Right renal cortex interstitium (tissue), 3 donors: ENCODE results near the gene ASIP. TPM values are rescaled to one million over a fixed set of nuclear protein-coding genes. Genes with fewer than 3 reads are reported as not detected.
"Not testable (repeated sequence)": the region's sequence is repeated elsewhere in the genome, so short reads cannot be mapped to it uniquely, and the experiment has no call there.

Experiments
- DNase-seq, 3 donors: peaks; one replicate each; pipeline ENCODE4 v3.0.0-alpha.2; 2013; ENCODE audit warnings: low read depth in 3 of 3, low spot score in 2 of 3
- polyA plus RNA-seq, 3 donors: library from polyadenylated mRNA; unstranded; fragments of 120-200 nt; gene quantifications; one replicate each; pipeline ENCODE4 v1.2.1, GENCODE V29; 2013; ENCODE audit not compliant: insufficient read length in 3 of 3

Gene ASIP
- polyA plus RNA-seq, 3 donors = 0.23 to 0.28 (median 0.28) TPM

GRCh38 chr20:34242015-34242414 is 792 bp downstream of the ASIP start:
- DNase-seq = not testable (repeated sequence)

- no peak for DNase-seq
These were observed 1.7 kb downstream of the ASIP start for GRCh38 chr20:34242879-34243278.

- no peak for DNase-seq
These were observed 2.2 kb downstream of the ASIP start for GRCh38 chr20:34243377-34243776.

- no peak for DNase-seq
These were observed 5.0 kb downstream of the ASIP start for GRCh38 chr20:34246126-34246626.

- DNase-seq = no peak
These were observed 8.1 kb downstream of the ASIP start for GRCh38 chr20:34249291-34249690.

- DNase-seq = no peak
These were observed 8.8 kb downstream of the ASIP start for GRCh38 chr20:34250005-34250404.

- no peak for DNase-seq
These were observed 10.4 kb downstream of the ASIP start for GRCh38 chr20:34251619-34252018.

- not testable (repeated sequence) for DNase-seq
These were observed 11.3 kb downstream of the ASIP start for GRCh38 chr20:34252431-34253086.

GRCh38 chr20:34254979-34255378 is 13.8 kb downstream of the ASIP start:
- DNase-seq = no peak

GRCh38 chr20:34256629-34257124 is 15.5 kb downstream of the ASIP start:
- no peak for DNase-seq

GRCh38 chr20:34260208-34260942 is 19.2 kb downstream of the ASIP start:
- no peak for DNase-seq

GRCh38 chr20:34262488-34263288 is 21.5 kb downstream of the ASIP start:
- DNase-seq = no peak

- DNase-seq = not testable (repeated sequence)
These were observed 22.2 kb downstream of the ASIP start for GRCh38 chr20:34263468-34263867.

- DNase-seq = no peak
These were observed 22.9 kb downstream of the ASIP start for GRCh38 chr20:34264141-34264540.

GRCh38 chr20:34268145-34268544 is 26.9 kb downstream of the ASIP start:
- DNase-seq = no peak

GRCh38 chr20:34268851-34269636 is 27.8 kb downstream of the ASIP start:
- no peak for DNase-seq

- no peak for DNase-seq
These were observed 28.9 kb downstream of the ASIP start for GRCh38 chr20:34269996-34270627.

GRCh38 chr20:34271956-34272355 is 30.7 kb downstream of the ASIP start:
- DNase-seq = no peak

GRCh38 chr20:34274694-34275093 is 33.5 kb downstream of the ASIP start:
- no peak for DNase-seq

- DNase-seq = no peak
These were observed 40.0 kb downstream of the ASIP start for GRCh38 chr20:34281177-34281576.
